Measurements from ENCODE around the gene EPC2. TPM values are rescaled to one million over a fixed set of nuclear protein-coding genes. Genes with fewer than 3 reads are reported as not detected.

EPC2 gene
- total and polyA plus RNA-seq, 2 experiments from 2014 or later: 6.3 to 27.0 TPM

GRCh38 chr2:148781544-148781943 lies 137.0 kb downstream of the EPC2 start (continued):
- TF ChIP-seq CTCF (conservative IDR thresholded peaks at IDR 0.05; ENCODE audit: low read depth in 2 of 2) (no peak), REST (IDR thresholded peaks at IDR 0.05; ENCODE audit: unreplicated experiment) (no peak)

GRCh38 chr2:148789059-148789458 lies 144.5 kb downstream of the EPC2 start:
- no peak for ATAC-seq
- no peaks in the 10 kb centered on the region for H3F3A ChIP-seq (replicated peaks; ENCODE audit: low read depth)
- no peaks in the 10 kb centered on the region for H3K79me2 ChIP-seq (replicated peaks; ENCODE audit: insufficient read depth)
- Mint-ChIP-seq H3K9me3 (no peaks in the 10 kb centered on the region), H3K27ac (no peak overlapping the region), H3K27me3 (ENCODE audit: insufficient read depth, low read depth, poor library complexity) (no peaks in the 10 kb centered on the region), H3K4me1 (peaks cover 10% of the 10 kb centered on the region), H3K36me3 (ENCODE audit: low read depth) (peaks cover 20% of the 10 kb centered on the region), H3K4me3 (no peak overlapping the region)
- no peaks in the 10 kb centered on the region for H3K9me2 ChIP-seq (ENCODE audit: insufficient read depth)
- H4K20me1 ChIP-seq (replicated peaks; ENCODE audit: insufficient read depth): no peaks in the 10 kb centered on the region
- H3K36me3 ChIP-seq (ENCODE audit: insufficient read depth): no peaks in the 10 kb centered on the region; the same call in 1 of the 2 replicates
- no peak for DNase-seq (ENCODE audit: low spot score)
- H3K4me1 ChIP-seq (ENCODE audit: insufficient read depth): no peaks in the 10 kb centered on the region
- H3K4me3 ChIP-seq: no peak overlapping the region
- H3K27me3 ChIP-seq (ENCODE audit: insufficient read depth): no peaks in the 10 kb centered on the region
- H2AFZ ChIP-seq: no peak overlapping the region
- no peak overlapping the region for H3K4me2 ChIP-seq
- no peak overlapping the region for H3K27ac ChIP-seq (ENCODE audit: low read depth)
- TF ChIP-seq ZNF114 (CRISPR knock-in tag; IDR thresholded peaks at IDR 0.05) (no peak), ZNF331 (CRISPR knock-in tag; IDR thresholded peaks at IDR 0.05; ENCODE audit: low read depth) (no peak), JUNB (IDR thresholded peaks at IDR 0.05; ENCODE audit: unreplicated experiment) (no peak), NANOG (IDR thresholded peaks at IDR 0.05; ENCODE audit: borderline replicate concordance) (no peak), CTCF (conservative IDR thresholded peaks at IDR 0.05; ENCODE audit: low read depth in 2 of 2) (no peak), EZH2phosphoT487 (IDR thresholded peaks at IDR 0.05; ENCODE audit: unreplicated experiment) (no peak), ZNF462 (CRISPR knock-in tag; IDR thresholded peaks at IDR 0.05) (no peak), EZH2 (IDR thresholded peaks at IDR 0.05; ENCODE audit: low read depth, unreplicated experiment) (no peak), STAT1 (IDR thresholded peaks at IDR 0.05; ENCODE audit: unreplicated experiment) (no peak), CREB1 (CRISPR knock-in tag; IDR thresholded peaks at IDR 0.05; ENCODE audit: low read depth) (no peak)

Data from GM23338 (cell line).